ENCODE measurements around the gene UBE2V1. TPM values are rescaled to one million over a fixed set of nuclear protein-coding genes. Genes with fewer than 3 reads are reported as not detected.
"Not testable (repeated sequence)": the region's sequence is repeated elsewhere in the genome, so short reads cannot be mapped to it uniquely, and the experiment has no call there.

Gene UBE2V1
- total RNA-seq, 3 donors from 2014 or later: 126 to 144 (median 139) TPM

DNA sequence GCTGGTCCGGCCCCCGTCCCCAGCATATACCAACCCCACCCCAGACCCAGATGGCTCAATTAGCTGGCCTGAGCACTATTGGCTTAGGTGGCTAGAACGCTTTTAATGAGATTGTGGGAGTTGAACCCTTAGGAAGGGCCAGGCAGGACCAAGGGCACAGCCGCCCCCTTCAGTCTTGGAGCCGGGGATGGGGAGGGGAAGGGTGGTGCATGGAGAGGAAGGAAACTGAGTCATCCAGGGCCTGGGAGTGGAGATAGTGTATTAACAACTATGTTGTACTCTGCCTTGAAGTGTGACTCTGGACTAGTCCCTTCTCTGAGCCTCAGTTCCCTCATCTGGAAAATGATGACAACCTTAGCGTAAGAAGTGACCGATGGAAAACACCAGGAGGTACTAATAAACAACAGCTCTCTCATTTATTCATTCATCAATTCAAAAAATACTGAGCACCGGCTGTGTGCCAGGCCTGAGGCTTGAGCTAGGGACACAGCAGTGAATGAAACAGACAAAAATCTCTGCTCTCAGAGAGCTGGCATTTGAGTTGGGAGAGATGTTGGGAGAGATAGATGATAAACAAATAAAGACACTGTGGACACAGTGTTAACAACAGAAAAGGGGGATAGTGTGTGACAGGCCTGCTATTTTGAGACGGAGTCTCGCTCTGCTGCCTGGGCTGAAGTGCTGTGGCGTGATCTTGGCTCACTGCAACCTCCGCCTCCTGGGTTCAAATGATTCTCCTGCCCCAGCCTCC, 29.0 kb upstream of the UBE2V1 start:
- Mint-ChIP-seq H3K4me1 (ENCODE audit: low read depth) (peaks cover 33% of the 10 kb centered on the region), H3K9me3 (no peaks in the 10 kb centered on the region), H3K4me3 (no peak overlapping the region), H3K36me3 (ENCODE audit: insufficient read depth) (peaks cover 31% of the 10 kb centered on the region), H3K27me3 (ENCODE audit: low read depth) (no peaks in the 10 kb centered on the region)
- DNase-seq: no peak
- ATAC-seq: no peak

DNA sequence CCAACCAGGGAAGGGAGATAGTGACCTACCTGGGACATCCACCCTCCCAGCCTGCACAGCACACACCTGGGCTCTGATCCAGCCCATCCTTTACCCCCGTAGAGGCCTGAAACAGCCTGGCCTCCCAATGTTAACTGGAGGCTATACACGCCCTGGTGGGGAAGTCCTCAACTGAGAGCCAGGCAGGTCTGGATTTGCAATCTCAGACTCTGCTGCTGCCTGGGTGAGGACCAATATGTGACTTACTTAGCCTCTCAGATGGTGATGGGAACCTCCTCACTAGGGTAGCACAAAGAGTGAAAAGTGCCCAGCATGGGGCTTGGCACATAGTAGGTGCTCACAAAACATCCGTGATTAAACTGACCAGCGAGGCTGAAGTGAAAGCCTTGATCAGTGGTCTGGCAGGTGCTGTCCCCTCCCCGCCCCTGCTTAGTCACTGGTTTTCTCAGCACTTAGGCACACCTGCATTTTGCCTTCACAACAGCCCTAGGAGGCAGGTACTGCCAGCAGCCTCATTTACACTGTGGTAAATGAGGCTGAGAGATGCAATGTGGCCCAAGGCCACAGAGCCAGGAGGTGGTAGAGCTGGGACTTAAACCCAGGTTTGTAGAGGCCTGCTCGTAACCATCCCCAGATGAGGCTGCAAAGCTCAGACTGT, 28.2 kb upstream of the UBE2V1 start:
- H3K36me3 Mint-ChIP-seq (ENCODE audit: insufficient read depth): peaks cover 31% of the 10 kb centered on the region
- no peaks in the 10 kb centered on the region for H3K9me3 Mint-ChIP-seq
- H3K27me3 Mint-ChIP-seq (ENCODE audit: low read depth): no peaks in the 10 kb centered on the region
- no peak for DNase-seq
- H3K4me1 Mint-ChIP-seq (ENCODE audit: low read depth): peaks cover 29% of the 10 kb centered on the region
- H3K4me3 Mint-ChIP-seq: no peak overlapping the region
- ATAC-seq: no peak

DNA sequence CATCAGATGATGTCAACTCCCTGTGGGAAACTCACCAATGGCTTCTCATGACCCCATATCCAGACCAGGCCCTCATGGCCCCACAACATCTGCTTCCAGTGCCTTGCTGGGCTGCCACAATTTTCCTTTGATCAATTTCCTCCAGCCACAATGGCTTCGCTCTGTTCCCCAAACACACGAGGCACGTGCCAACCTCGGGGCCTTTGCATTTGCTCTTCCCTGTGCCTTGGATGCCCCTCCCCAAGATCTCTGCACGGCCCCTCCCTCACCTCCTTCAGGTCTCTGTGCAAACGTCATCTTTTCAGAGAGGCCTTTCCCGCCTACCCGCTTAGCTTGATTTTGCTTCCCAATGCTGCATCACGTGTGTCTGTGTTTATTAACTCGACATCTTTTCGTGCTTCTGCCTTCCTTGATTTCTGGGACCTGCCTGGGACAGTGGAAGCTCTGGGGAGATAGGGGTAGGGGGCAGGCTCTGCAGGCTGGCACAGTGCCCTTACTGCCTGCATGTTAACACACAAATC, 27.4 kb upstream of the UBE2V1 start:
- no peak for ATAC-seq
- H3K36me3 Mint-ChIP-seq (ENCODE audit: insufficient read depth): peaks cover 29% of the 10 kb centered on the region

DNA sequence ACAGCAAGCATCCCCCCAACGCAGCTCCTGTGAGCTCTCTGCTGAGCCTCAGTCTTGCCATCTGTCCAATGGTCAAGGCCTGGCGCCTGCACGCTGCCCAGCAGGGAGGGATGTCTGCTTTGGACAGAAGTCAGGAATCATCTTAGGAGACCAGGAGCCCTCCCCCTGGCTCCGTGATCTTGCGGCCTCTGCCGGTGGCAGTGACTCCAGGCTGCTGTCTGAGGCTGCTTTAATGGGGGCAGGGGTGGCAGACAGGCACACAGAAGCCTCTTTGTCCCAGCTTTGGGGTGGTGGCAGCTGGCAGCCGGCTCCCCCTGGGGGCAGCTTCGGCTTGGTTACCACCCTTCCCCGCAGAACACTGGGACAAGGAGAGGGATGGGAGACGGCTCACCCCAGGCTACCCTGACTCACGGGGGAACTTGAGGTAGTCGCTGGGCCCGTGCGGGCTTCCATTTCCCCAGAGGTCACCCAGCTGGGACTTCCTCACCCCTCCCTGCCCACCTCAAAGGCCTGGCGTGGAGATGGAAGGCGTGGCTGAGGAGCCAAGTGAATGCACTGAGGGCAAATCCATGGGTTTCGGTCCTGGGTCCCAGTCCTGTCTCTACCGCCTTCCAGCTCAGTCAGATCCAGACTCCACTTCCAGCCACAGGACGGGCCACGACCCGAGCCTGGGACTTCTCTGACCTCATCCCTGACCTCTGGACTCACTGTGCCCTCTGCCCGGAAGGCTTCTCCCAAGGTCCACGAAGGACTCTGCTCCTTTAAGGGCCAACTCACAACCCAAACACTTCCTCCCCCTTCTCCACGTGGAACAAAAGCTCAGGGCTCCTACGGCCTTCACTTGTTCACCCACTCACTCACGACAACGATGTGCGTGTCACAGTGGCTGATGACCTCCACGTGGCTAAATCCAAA, 25.8 kb upstream of the UBE2V1 start:
- Mint-ChIP-seq H3K4me1 (ENCODE audit: low read depth) (peaks cover 25% of the 10 kb centered on the region), H3K9me3 (no peaks in the 10 kb centered on the region), H3K4me3 (no peak overlapping the region), H3K36me3 (ENCODE audit: insufficient read depth) (peaks cover 29% of the 10 kb centered on the region), H3K27me3 (ENCODE audit: low read depth) (no peaks in the 10 kb centered on the region)
- no peak for DNase-seq
- ATAC-seq: no peak

More for the DNA sequence above, 27.4 kb upstream of the UBE2V1 start:
- no peak for DNase-seq
- Mint-ChIP-seq H3K4me3 (no peak overlapping the region), H3K4me1 (ENCODE audit: low read depth) (peaks cover 25% of the 10 kb centered on the region), H3K27me3 (ENCODE audit: low read depth) (no peaks in the 10 kb centered on the region), H3K9me3 (no peaks in the 10 kb centered on the region)

DNA sequence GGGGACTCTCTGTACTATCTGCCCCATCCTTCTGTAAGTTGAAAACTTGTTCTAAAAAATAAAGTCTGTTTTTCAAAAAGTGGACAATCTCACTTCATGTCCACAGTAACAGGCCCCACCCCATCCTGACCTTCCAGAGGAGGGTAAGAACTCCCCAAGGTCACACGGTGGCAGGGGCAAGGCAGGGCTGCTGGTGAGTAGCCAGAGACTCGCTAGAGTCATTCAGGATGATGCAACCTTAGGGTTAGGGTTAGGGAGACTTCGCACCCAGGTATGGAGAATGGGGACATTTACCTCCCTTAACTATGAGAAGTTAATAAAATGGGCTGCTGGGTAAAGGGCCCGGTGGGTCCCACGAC, 25.1 kb upstream of the UBE2V1 start:
- Mint-ChIP-seq H3K9me3 (no peaks in the 10 kb centered on the region), H3K4me1 (ENCODE audit: low read depth) (peaks cover 25% of the 10 kb centered on the region), H3K4me3 (no peak overlapping the region), H3K27me3 (ENCODE audit: low read depth) (no peaks in the 10 kb centered on the region), H3K36me3 (ENCODE audit: insufficient read depth) (peaks cover 29% of the 10 kb centered on the region)
- DNase-seq (no peak), ATAC-seq (no peak)

DNA sequence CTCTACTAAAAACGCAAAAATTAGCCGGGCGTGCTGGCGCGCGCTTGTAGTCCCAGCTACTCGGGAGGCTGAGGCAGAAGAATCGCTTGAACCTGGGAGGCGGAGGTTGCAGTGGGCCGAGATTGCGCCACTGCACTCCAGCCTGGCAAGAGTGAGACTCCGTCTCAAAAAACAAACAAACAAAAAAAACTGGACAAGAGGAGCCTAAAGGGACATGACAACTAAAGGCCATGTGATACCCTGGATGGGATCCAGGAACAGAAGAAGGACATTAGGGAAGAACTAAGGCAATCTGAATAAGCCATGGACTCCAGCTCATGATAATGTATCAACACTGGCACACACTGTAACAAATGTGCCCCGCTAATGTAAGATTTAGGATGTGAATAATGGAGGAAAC, 24.8 kb upstream of the UBE2V1 start:
- peaks cover 22% of the 10 kb centered on the region for H3K4me1 Mint-ChIP-seq (ENCODE audit: low read depth)
- not testable (repeated sequence) for ATAC-seq; H3K4me3 Mint-ChIP-seq; H3K27me3 Mint-ChIP-seq (ENCODE audit: low read depth); DNase-seq; H3K9me3 Mint-ChIP-seq
- peaks cover 27% of the 10 kb centered on the region for H3K36me3 Mint-ChIP-seq (ENCODE audit: insufficient read depth)

DNA sequence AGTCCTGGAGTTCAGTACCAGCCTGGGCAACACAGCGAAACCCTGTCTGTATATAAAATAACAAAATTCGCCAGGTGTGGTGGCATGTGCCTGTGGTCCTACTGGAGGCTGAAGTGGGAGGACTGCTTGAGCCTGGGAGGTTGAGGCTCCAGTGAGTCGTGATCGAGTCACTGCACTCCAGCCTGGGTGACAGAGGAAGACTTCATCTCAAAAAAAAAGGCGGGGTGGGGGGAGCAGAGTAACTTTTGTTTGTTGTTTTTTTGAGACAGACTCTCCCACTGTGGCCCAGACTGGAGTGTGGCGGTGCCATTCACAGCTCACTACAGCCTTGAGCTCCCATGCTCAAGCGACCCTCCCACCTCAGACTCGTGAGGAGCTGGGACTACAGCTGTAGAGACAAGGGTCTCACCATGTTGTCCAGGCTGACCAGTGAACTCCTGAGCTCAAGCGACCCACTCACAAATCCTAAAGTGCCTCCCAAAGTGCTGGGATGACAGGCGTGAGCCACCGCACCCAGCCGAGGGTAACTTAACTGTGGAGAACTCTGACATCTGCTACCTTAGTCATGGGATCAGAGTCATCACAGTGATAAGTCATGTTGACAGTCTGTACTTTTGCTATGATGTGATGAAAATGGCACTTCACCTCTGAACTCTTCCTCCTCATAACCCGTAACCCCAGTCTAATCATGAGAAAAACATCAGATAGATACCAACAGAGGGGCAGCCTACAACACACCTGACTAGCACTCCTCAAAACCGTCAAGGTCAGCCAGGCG, 24.1 kb upstream of the UBE2V1 start:
- Mint-ChIP-seq H3K4me3 (no peak overlapping the region), H3K36me3 (ENCODE audit: insufficient read depth) (peaks cover 29% of the 10 kb centered on the region), H3K4me1 (ENCODE audit: low read depth) (peaks cover 22% of the 10 kb centered on the region), H3K27me3 (ENCODE audit: low read depth) (no peaks in the 10 kb centered on the region), H3K9me3 (no peaks in the 10 kb centered on the region)
- peak; percentile 62 to 86 for ATAC-seq
- DNase-seq: no peak

DNA sequence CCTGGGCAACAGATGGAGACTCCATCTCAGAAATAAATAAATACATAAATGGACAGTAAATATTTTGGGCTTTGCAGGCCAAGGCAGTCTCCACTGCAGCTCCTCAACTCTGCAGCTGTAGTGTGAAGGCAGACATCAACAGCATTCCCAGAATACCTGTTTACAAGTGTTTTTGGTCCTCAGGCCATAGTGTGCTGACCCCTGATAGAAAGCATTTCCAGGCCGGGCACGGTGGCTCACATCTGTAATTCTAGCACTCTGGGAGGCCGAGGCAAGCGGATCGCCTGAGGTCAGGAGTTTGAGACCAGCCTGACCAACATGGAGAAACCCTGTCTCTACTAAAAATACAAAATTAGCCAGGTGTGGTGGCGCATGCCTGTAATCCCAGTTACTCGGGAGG, 22.2 kb upstream of the UBE2V1 start:
- Mint-ChIP-seq H3K4me1 (ENCODE audit: low read depth) (peaks cover 17% of the 10 kb centered on the region), H3K36me3 (ENCODE audit: insufficient read depth) (peaks cover 25% of the 10 kb centered on the region)
- not testable (repeated sequence) for ATAC-seq; H3K4me3 Mint-ChIP-seq; H3K9me3 Mint-ChIP-seq; H3K27me3 Mint-ChIP-seq (ENCODE audit: low read depth); DNase-seq

DNA sequence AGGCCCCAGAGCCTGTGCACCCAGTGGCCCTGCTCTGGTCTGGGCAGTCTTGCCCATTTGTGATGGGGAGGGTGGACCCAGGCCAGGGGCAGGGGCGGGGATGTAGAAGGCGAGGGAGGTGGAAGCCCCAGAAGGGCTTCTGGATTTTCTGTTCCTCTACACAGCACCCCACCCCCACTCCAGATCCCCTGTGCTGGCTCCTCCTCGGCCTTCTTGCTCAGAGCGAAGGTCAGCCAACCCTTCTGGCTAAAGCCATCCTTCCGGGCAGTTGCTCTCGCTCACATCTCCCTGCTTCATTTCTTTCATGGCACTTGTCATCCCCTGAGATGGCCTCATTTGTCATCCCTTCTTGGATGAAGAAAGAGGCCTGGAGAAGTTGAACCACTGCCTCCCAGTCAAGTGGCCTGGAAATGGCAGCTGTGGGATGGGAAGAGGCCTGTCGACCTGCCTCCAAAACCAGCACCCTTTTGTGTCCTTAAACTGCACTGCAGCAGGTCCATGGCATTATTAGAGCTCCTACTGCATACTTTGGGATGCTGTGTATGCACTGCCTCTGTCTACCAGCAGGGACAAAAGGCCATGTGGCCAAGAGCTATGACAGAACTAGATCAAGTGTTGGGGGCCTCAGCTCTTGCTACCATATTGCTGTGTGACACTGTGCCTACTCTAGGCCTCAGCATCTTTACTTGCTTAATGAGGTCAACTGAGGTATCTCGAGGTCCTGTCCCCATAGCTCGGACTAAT, 20.7 kb upstream of the UBE2V1 start:
- H3K4me1 Mint-ChIP-seq (ENCODE audit: low read depth): peaks cover 13% of the 10 kb centered on the region
- peaks cover 25% of the 10 kb centered on the region for H3K36me3 Mint-ChIP-seq (ENCODE audit: insufficient read depth)
- ATAC-seq (no peak), DNase-seq (no peak)
- no peak overlapping the region for H3K4me3 Mint-ChIP-seq
- no peaks in the 10 kb centered on the region for H3K27me3 Mint-ChIP-seq (ENCODE audit: low read depth)
- H3K9me3 Mint-ChIP-seq: no peaks in the 10 kb centered on the region

DNA sequence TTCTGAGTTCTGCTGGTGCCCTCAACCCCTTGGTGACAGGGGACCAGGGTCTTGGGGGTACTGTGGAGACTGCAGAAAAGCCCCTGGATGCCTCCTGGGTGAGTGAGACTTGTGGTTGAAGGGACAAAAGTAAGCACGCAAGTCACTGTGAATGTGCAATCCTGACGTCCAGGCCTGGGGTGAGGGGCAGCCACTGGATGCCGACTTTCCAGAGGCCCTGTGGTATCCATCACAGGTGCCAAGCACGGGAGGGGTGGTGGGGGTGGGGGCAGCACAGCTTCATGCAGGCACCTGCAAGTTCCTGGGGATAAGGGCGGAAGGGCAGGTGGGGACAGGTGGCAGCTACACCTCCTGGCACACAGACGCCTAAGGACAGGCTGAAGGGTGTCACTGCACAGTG, 20.1 kb upstream of the UBE2V1 start:
- Mint-ChIP-seq H3K9me3 (no peaks in the 10 kb centered on the region), H3K36me3 (ENCODE audit: insufficient read depth) (peaks cover 30% of the 10 kb centered on the region), H3K4me1 (ENCODE audit: low read depth) (peaks cover 13% of the 10 kb centered on the region), H3K4me3 (no peak overlapping the region), H3K27me3 (ENCODE audit: low read depth) (no peaks in the 10 kb centered on the region)
- ATAC-seq (no peak), DNase-seq (no peak)

DNA sequence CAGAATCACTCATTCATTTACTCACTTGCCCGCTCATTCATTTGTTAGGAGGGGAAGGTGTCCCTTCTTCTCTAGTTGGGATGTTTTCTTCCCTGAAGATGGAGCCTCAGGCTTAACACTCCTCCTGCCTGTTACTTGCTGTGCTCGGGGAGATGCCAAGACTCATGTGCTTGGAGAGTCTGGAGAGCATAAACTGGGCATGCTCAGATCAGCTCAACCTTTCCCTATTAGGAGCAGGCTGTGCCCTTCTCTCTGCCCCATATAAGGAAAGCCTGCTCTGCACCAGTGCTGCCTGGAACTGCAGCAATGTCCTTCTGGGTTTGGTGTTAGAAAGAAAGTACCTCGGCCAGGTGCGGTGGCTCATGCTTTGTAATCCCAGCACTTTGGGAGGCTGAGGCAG, 18.0 kb upstream of the UBE2V1 start:
- no peaks in the 10 kb centered on the region for H3K27me3 Mint-ChIP-seq (ENCODE audit: low read depth)
- no peak for DNase-seq
- H3K36me3 Mint-ChIP-seq (ENCODE audit: insufficient read depth): peaks cover 38% of the 10 kb centered on the region
- H3K4me1 Mint-ChIP-seq (ENCODE audit: low read depth): peaks cover 4% of the 10 kb centered on the region
- H3K9me3 Mint-ChIP-seq: no peaks in the 10 kb centered on the region
- ATAC-seq: no peak
- no peak overlapping the region for H3K4me3 Mint-ChIP-seq

DNA sequence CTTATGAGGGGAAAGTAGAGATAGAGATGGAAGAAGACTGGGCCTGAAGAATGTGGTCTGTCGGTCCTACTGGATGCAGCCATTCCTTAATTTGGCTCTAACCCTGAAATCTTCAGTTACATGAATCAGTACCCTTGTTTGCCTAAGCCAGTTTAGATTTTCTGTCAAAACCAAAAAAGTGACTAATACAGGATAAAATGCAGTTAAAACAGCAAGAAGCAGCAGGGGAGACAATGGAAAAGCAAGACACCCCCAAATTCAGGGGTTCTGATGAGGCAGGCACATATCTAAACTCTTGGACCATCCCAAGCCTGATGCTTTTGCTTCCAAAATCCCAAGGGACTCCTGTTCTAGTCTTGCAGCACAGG, 17.4 kb upstream of the UBE2V1 start:
- Mint-ChIP-seq H3K4me1 (ENCODE audit: low read depth) (peaks cover 4% of the 10 kb centered on the region), H3K27me3 (ENCODE audit: low read depth) (no peaks in the 10 kb centered on the region), H3K9me3 (no peaks in the 10 kb centered on the region), H3K4me3 (no peak overlapping the region), H3K36me3 (ENCODE audit: insufficient read depth) (peaks cover 40% of the 10 kb centered on the region)
- DNase-seq (no peak), ATAC-seq (no peak)

DNA sequence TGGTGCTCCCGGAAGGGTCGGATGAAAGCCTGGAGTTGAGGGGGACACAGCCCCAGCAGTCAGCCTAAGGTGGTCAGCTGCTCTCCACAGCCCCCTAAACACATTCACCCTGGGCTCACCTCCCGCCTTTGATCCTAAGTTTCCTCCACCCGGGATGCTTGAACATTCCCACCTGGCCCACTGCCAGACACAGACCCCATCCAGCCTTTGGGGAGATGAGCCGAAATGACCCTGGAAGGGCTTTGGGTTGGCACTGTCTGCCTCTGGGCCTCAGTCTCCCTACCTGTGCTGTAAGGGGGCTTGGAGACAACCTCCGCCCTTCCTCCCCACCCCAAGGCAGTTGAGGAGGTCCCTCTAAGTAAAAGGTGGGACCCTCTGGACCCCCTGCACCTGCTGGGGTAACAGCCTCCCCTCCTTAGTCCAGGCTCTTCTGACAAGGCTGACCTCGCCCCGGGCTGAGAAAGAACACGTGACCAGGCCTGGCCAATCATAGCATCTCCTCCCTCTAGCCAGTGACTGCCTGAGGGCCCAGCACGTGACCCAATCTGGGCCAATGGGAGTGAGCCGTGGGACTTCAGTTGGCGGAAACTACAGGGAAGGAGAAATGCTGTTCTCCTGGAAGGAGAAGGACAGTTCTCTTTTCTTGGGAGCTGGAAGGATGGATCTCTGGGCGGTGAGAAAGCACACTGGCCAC, 16.9 kb upstream of the UBE2V1 start:
- DNase-seq (no peak), ATAC-seq (peak in 1 of 2 donors; percentile 40)
- H3K4me1 Mint-ChIP-seq (ENCODE audit: low read depth): peaks cover 4% of the 10 kb centered on the region

More for the DNA sequence above, 16.9 kb upstream of the UBE2V1 start:
- peaks cover 44% of the 10 kb centered on the region for H3K36me3 Mint-ChIP-seq (ENCODE audit: insufficient read depth)
- no peaks in the 10 kb centered on the region for H3K9me3 Mint-ChIP-seq
- no peak overlapping the region for H3K4me3 Mint-ChIP-seq
- H3K27me3 Mint-ChIP-seq (ENCODE audit: low read depth): no peaks in the 10 kb centered on the region

All from activated T-cell treated with anti-CD3 and anti-CD28 coated beads, Interleukin-2, amount 50 U/mL, for 4 hours (primary cell).